Ascending aorta (tissue), 2 donors: ENCODE measurements around the gene TSPAN3. TPM values are rescaled to one million over a fixed set of nuclear protein-coding genes. Genes with fewer than 3 reads are reported as not detected.

Experiments
- DNase-seq, 2 donors: peaks; one replicate each; pipeline ENCODE4 v3.0.0-alpha.2; 2019; ENCODE audit warnings: low spot score in 2 of 2
- H3K27ac ChIP-seq, 2 donors: fragments of 200-600 bp; sonication (generic); one replicate each; pipeline ENCODE4 v1.5.1; 2016 to 2017; ENCODE audit warnings: mild to moderate bottlenecking in 1 of 2
- H3K27me3 ChIP-seq: fragments of 200-600 bp; sonication (generic); one replicate; pipeline ENCODE4 v1.5.1; 2017
- H3K36me3 ChIP-seq, 2 donors: fragments of 200-600 bp; sonication (generic); one replicate each; pipeline ENCODE4 v1.5.1; 2016
- H3K4me1 ChIP-seq, 2 donors: fragments of 200-600 bp; sonication (generic); one replicate each; pipeline ENCODE4 v1.5.1; 2016 to 2017; ENCODE audit warnings: mild to moderate bottlenecking in 1 of 2
- H3K4me3 ChIP-seq, 2 donors: fragments of 200-600 bp; sonication (generic); one replicate each; pipeline ENCODE4 v1.5.1; 2016 to 2017; ENCODE audit warnings: mild to moderate bottlenecking in 1 of 2
- H3K9me3 ChIP-seq, 2 donors: fragments of 200-600 bp; sonication (generic); one replicate each; pipeline ENCODE4 v1.5.1; 2016
- intact Hi-C: fragments of 100-400 bp; cut with DNase I; formaldehyde crosslinking; loops from one replicate; pipeline ENCODE4 v1.15.1; 2023
- total RNA-seq: library from RNA; depleted of rRNA; stranded (reverse); fragments of >200 nt; gene quantifications from one replicate; pipeline ENCODE4 v1.1.0, GENCODE V29; 2016
- TF ChIP-seq, protein P1 (sequence below), 3 experiments: fragments of 200-600 bp in 2 of 3; fragments of 450-650 bp in 1 of 3; sonication (generic) in 2 of 3; IDR thresholded peaks; one replicate each; pipeline ENCODE4 v1.5.1; 2016 to 2019; ENCODE audit warnings: antibody characterized with exemption in 3 of 3, mild to moderate bottlenecking in 1 of 3, moderate library complexity in 1 of 3

TSPAN3 gene
- total RNA-seq, 1 donor from 2014 or later: 98.2 TPM

DNA sequence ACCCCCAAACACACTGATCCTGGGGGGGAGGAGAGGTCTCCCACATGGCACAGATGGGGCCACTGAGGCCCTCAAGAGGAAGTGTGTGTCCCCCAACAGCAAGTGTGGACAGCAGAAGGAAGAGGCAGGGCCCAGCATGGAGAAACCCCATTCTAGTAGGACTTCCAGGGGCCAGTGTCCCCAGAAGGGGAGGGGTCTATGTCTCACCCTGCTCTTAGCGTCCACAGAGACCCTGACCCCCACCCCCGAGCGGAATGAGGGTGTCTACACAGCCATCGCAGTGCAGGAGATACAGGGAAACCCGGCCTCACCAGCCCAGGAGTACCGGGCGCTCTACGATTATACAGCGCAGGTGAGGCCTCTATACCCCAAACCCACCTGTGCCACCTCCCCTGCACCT is 35.3 kb downstream of the TSPAN3 start:
- Histone ChIP-seq H3K4me1 (no peaks in the 10 kb centered on the region), H3K4me3 (no peak overlapping the region), H3K9me3 (no peaks in the 10 kb centered on the region), H3K36me3 (peaks cover 11 to 16% of the 10 kb centered on the region in 2 donors), H3K27me3 (no peaks in the 10 kb centered on the region), H3K27ac (peak overlapping the region in 1 of 2 donors; percentile 43)
- TF ChIP-seq, protein P1, sequence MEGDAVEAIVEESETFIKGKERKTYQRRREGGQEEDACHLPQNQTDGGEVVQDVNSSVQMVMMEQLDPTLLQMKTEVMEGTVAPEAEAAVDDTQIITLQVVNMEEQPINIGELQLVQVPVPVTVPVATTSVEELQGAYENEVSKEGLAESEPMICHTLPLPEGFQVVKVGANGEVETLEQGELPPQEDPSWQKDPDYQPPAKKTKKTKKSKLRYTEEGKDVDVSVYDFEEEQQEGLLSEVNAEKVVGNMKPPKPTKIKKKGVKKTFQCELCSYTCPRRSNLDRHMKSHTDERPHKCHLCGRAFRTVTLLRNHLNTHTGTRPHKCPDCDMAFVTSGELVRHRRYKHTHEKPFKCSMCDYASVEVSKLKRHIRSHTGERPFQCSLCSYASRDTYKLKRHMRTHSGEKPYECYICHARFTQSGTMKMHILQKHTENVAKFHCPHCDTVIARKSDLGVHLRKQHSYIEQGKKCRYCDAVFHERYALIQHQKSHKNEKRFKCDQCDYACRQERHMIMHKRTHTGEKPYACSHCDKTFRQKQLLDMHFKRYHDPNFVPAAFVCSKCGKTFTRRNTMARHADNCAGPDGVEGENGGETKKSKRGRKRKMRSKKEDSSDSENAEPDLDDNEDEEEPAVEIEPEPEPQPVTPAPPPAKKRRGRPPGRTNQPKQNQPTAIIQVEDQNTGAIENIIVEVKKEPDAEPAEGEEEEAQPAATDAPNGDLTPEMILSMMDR (IDR thresholded peaks at IDR 0.05): no peak
- intact Hi-C loops: no loop called here
- no peak for DNase-seq

DNA sequence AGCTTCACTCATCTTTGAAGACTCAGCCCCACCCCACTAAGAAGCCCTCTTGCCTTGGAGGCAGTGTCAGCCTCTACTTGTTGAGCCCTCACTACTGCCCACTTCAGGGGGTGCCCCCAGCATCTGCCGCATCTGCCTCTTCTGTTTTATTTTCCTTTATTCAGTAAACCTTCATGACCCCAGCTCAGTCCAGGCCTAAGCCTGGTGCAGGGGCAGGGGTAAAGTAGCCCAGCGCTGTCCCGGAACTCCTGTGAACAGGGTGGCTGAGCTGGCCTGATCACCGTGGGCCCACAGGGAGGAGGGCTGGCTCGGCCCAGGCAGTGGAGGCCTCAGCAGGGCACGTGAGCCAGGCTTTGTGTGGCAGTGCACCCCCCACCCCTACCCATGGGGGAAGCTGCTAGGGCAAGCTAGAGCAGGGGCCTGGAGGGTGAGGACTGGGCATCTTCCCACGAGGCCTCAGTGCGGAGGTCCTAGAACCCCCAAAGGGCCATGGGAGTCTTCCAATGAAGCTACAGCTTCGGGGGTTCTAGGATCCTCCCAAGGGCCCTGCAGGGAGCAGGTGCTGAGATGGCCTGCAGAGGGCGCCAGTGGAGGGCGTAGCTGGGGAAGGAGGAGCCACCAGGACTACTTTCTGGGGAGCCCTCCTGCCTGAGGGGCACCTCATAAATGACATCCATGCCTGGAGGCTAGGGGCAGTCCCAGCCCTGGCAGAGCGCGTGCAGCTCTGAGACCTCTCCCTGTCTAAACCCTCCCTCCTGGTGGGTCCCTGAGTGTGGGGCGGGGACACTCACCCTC is 36.0 kb downstream of the TSPAN3 start:
- DNase-seq: peak in 1 of 2 donors; percentile 63
- Histone ChIP-seq H3K27me3 (no peaks in the 10 kb centered on the region), H3K4me1 (no peaks in the 10 kb centered on the region), H3K27ac (peak overlapping the region in 1 of 2 donors; percentile 43), H3K36me3 (peaks cover 10 to 16% of the 10 kb centered on the region in 2 donors), H3K4me3 (no peak overlapping the region), H3K9me3 (no peaks in the 10 kb centered on the region)
- TF ChIP-seq, protein P1 (IDR thresholded peaks at IDR 0.05): peak in 2 of 3 experiments; percentile 53 to 66
- intact Hi-C loops: no loop called here

DNA sequence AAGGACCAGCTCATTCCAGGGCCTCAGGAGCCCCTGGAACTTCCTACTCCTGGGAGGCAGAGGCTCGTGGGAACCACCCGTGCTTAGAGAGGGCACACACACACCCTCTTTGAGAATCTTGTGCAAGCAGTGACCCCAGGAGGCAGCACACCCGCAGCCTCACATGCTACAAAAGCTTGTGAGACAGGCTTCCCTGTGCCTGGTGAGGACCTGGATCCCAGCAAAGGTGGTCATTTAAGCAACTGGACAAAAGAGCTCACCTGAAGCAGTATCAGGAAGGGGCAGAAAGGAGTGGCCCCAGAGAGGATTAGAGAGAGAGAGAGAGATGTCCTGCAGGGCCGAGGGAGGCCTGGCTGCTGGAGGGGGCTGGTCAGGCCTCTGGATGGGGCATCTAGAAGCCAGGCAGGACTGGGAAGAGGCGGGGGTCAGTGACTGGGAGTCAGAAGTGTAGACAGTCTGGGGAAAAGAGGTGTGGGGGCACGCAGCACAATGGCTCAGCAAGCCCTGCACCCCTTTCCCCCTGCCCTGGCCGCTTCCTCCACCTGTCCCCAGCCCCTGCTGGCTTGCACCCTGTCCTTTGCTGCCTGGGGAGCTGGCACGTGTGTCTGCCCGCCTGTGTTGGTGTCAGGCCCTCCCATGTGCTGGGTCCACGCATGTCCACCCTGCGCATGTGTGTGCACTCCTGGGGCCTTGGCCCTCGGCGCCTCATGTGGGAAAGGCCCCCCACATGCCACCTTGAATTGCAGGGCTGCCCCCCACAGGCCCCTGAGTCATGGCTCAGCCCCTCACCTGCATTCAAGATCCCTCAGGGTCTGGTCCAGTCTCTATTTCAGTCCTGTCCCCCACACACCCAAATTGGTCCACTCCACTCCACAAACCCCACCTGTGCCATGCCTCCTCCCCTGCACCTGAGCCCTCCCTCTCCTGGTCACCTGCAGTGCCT is 36.9 kb downstream of the TSPAN3 start:
- Histone ChIP-seq H3K9me3 (no peaks in the 10 kb centered on the region), H3K4me1 (no peaks in the 10 kb centered on the region), H3K4me3 (no peak overlapping the region), H3K27me3 (no peaks in the 10 kb centered on the region), H3K36me3 (peaks cover 10 to 16% of the 10 kb centered on the region in 2 donors), H3K27ac (no peak overlapping the region)
- TF ChIP-seq, protein P1 (IDR thresholded peaks at IDR 0.05): no peak
- intact Hi-C loops: no loop called here
- peak in 1 of 2 donors; percentile 59 for DNase-seq

DNA sequence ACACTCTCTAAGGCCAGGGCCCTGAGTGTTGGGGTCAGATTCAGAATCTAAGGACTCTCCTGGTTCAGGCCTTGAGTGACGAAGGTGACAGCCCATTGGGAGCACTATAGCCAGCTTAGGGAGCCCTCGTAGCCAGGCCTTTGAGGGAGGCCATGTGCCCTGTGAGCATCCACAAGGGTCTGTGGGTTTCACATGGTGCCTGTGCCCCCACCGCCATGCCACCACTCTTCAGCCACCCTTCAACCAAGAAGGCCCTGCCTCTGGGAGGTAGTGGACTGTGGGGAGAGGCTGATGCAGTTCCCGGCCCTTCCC is 37.5 kb downstream of the TSPAN3 start:
- Histone ChIP-seq H3K9me3 (no peaks in the 10 kb centered on the region), H3K27me3 (no peaks in the 10 kb centered on the region), H3K4me3 (no peak overlapping the region), H3K27ac (no peak overlapping the region), H3K36me3 (peaks cover 10 to 16% of the 10 kb centered on the region in 2 donors), H3K4me1 (no peaks in the 10 kb centered on the region)
- TF ChIP-seq, protein P1 (IDR thresholded peaks at IDR 0.05): no peak
- peak in 1 of 2 donors; percentile 59 for DNase-seq
- intact Hi-C loops: no loop called here

DNA sequence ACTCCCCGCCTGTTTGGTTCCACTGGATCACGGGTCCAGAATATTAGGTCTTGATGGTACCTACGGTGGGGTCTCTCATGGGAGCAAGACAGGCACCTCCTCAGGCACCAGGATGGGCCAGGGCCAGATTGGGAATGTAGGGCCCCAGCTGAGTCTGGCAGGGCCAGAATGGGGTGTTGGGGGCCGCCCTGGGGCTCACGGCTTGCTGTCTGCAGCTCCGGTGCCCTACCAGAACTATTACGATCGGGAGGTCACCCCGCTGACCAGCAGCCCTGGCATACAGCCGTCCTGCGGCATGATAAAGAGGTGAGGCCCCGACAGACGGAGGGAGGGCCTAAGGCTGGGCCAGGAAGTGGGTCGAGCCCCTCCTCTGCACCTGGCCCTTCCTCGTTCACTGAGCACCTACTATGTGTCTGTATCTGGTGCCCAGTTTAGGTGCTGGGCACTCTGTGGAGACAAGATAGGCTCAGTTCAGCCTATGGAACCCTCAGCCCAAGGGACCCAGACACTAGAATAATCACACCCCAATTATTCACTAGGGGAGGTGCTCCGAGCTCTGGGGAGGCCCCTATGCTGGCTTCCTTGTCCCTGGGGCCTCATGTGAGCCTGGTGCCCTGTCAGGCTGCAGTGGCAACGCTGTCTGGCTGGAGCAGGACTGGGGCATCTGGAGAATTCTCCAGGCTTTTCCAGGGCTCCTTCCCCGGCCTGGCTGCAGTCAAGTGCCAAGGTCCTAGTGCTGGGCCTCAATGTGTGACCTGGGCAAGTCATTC is 38.1 kb downstream of the TSPAN3 start:
- DNase-seq: no peak
- no peak overlapping the region for H3K4me3 ChIP-seq
- intact Hi-C loops: no loop called here
- no peak overlapping the region for H3K27ac ChIP-seq
- no peaks in the 10 kb centered on the region for H3K9me3 ChIP-seq
- no peaks in the 10 kb centered on the region for H3K27me3 ChIP-seq
- TF ChIP-seq, protein P1 (IDR thresholded peaks at IDR 0.05): no peak
- peaks cover 10 to 16% of the 10 kb centered on the region in 2 donors for H3K36me3 ChIP-seq
- no peaks in the 10 kb centered on the region for H3K4me1 ChIP-seq
